GM18511 (cell line): ENCODE data around the gene DDX10.

ENCODE experiments used
- ATAC-seq: cut with Tn5 transposase; IDR thresholded peaks from one replicate; pipeline ENCODE4 v1.9.1; 2021; ENCODE audit warnings: mild to moderate bottlenecking, moderate library complexity; ENCODE audit not compliant: unreplicated experiment

Gene DDX10

DNA sequence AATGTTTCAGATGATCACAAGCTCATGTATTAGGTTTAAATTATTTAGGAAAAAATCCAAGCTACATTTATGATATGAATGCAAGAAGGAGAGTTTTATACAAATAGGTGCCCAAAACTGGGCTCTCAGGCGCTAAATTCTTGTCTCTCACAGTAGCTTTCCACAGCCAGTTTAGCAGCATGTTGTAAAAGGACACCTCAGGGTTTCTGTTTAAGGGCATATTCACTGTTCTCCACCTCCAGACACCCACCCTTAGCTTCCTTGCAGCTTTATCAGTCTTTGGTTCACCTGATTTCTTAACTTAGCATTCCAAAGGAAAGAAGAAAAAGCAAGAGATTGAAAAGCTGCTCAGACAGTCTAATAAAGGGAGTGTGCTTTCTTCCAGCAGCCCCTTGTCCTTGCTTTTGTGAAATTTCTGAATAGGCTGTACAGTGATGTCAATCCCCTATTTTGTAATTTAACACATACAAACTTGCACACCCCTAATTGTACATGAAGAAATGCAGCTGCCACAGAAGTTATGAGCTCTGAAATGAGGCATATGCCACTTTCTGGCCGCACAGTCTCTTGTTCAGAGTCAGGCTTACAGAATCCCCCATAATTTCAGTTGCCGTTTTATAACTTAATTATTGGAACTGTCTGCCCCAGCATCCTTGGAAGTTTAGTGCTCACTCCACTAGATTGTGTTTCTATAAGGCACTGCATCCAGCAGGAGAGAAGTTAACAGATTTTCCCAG is 262.1 kb downstream of the DDX10 start:
- ATAC-seq: no peak

DNA sequence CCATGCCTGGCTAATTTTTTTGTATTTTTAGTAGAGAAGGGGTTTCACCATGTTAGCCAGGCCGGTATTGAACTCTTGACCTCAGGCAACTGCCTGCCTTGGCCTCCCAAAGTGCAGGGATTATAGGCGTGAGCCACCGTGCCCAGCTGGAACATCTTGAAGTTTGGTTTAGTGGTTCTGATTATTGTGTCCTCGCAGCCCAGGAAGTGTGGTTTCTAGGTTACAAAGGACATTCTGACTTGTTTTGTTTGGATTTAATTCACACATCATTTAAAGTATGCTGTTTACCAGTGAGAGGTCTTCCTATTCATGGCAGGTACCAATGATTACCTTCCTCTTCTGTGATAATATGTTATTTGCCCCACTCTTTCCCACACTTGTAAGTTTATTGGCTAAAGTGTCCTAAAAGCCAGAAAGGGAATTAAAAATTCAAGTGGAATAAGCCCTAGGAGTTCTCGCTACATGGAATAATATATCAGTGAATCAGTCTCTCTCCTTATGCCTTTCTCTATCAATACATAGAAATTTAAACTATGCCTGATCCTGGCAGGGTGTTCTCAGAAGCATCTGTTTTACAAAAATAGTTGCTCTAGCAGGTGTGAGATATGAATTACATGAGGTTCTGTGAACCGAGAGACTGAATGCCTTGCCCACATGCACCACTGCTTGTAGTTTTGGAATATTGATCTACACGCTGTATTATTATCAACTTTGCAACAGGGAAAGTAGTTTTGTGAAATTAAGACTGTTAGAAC is 263.1 kb downstream of the DDX10 start:
- ATAC-seq: no peak

DNA sequence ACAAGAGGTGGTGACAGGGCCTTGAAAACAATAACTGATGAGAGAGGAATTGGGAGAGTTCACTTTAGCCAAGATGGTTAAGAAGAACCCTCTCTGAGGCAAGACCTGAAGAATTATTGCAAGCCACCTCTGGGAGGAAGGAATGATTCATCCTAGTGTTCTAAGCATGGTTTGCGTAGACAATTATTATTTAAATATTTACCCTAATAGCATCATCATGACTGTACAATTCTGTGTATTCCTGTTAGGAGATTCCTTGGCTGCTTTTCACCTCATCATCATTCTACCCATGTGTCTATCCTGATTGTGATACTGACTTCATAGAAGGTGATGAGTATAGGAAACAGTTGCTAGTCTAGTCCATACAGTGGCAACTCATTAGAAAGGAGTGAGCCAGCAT is 264.4 kb downstream of the DDX10 start:
- ATAC-seq: no peak

DNA sequence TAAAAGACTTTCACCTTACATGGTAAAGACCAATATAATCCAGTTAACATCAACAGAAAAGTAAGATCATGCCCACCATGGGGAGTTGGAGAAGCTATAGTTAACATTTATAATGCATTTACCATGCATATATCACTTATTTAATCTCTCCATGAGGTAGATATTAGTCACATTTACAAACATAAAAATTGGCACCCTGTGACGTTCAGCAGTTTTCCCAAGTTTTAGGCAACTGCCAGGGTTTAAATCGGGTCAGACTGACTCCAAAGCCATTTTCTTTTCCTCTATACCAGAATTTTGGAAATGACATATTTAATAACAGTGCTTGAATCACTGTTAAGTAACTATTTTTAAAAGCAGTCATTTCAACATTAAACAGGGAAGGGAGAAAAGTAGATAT is 266.3 kb downstream of the DDX10 start:
- ATAC-seq: no peak

DNA sequence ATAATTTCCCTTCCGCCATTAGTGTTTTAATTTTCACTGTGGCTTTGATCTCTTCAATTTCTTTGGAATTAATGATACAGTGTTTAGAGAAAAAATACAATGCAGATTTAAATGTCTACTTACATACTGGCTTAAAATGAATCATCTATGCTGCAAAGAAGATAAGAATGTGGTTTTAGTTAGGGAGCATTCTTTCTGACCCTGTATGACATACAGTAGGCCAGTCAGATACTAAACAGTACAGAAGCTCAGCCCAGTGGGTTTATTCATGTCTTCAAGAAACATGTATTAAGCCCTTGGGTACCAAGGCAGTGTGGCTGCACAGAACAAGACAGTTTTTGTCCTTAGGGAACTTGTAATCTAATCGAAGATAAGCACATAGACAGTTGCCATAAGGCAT is 268.8 kb downstream of the DDX10 start:
- no peak for ATAC-seq

DNA sequence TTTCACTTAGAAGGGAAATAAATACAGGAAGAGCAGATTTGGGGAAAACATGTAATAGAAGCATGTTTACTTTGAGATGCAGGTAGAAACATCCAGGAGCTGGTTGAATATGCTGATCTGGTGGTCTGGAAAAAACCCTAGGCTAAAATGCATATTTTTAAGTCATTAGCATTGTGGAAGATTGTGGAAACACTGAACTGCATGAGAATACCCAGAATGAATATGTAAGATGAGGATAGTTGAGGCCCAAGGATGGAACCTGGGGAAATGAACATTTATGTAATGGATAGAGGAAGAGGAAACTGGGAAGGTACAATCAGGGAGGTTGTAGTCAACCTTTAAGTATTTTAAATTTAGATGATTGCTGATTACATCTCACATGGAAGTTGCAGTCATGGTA is 269.4 kb downstream of the DDX10 start:
- no peak for ATAC-seq

DNA sequence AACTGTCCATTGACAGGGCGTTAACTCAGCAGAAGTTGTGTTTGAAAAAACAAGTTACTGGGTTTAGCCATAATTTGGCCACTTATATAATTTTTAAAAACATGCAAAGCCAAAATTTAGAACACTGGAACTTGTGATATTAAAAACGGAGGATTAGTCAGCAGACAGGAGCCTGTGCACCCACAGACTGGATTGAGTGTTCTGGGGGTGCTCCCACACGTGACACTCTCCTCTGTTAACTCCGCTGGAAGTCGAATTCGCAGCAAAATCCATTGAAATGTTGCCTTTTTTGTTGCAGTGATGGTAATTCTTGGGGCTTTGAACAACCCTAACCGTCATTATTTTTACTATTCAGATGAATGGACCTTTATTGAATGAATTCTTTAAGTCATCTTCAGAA is 269.8 kb downstream of the DDX10 start:
- ATAC-seq: no peak

DNA sequence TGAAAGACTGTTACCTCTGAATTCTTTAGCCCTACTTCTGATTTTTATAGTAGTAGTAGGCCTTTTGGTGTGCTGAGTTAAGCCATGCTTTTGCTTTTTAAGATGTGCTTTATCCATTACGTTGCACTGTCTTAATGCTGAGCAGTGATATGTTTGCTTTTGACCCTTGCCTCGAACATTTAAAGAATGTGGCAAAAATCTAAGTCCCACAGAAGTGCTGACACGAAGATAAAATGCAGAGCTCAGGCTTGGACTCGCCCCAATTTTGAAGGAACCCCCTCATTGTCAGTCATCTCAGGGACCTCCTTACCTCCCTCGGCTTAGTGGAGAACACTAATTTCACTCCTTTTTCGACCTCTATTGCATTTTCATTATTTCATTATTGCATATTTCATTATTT is 272.9 kb downstream of the DDX10 start:
- no peak for ATAC-seq

DNA sequence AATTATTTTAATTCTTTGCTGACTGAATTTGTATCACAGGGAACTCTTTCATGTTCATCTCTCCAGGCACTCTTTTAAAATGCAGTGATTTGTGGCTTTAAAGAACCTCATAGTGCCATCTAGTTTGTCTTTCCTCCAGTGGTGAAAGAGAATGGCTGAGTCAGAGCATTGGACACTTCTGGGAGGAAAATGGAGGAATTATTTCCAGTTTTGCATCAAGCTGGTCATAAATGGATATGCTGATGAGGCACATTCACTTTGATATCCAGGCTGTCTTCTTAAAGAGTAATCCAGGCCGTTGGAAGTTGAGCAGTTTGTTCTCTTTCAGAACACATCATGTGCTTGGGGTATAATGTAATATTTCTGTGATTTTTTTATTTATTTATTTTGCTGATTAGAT is 273.7 kb downstream of the DDX10 start:
- ATAC-seq: no peak

DNA sequence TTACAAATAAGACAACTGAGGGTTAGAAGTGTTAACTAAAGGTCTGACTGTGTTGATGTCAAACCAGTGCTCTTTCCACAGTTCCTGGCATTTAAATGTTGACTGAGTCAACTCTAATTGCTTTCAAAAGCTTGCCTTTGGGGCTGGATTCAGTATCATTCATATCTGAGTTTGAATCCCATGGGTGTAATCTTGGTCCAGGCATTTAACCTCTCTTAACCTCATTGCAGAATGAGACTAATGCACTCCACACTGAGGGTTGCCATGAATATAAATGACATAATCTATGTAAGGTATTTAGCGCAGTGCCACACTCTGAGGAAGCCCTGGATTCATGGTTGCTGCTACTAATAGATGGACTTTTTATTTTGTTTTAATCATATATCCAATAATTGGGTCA is 274.3 kb downstream of the DDX10 start:
- no peak for ATAC-seq

DNA sequence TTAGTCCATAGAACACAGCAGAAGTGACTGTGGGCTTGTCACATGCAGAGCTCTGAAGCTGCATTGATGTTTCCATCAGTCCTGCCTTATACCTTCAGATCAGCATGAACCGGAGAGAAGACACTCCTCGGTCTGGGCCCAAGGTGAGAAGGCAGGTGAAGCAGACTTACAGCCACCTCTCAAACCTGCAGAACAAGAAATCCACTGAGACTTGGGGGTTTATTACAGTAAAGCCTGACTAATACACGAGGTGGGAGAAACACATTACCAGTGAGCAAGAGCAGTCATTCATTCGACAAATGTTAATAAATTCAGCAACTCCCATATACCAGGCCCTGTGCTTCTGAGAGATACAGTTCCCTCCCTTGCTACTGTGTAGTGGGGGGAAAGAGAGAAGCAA is 279.0 kb downstream of the DDX10 start:
- ATAC-seq: no peak

DNA sequence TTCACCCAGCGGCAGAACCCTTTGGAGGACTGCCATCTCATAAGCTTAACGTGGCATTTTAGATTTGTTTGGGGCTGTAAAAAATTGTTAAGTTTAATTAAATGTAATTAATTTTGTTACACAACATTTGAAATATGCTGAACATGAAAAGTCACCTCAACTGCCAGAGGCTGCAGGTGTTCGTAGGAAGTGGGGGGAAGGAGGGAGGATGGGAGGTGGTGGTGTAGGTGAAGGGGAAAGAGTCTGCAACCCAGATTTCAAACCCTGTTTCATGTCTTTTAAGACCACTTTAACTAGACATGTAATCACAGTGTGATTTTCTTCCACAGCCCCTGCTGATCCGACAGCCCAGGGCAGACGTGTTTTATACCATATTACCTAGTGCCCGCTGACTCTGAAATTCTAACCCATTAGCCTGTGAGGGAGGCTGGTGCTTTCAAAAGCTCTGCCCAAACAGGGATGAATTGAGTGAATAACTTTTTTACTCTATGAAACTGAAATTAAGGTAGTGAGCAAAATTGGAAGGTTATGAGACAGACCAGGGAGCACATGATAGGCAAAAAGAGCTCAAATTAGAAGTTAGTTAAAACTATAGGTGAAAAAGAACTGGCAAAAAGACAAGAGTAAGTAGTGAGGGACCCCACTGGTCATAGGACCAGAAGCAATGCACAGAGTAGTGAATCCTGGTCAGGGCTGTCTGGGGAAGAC is 279.8 kb downstream of the DDX10 start:
- no peak for ATAC-seq

DNA sequence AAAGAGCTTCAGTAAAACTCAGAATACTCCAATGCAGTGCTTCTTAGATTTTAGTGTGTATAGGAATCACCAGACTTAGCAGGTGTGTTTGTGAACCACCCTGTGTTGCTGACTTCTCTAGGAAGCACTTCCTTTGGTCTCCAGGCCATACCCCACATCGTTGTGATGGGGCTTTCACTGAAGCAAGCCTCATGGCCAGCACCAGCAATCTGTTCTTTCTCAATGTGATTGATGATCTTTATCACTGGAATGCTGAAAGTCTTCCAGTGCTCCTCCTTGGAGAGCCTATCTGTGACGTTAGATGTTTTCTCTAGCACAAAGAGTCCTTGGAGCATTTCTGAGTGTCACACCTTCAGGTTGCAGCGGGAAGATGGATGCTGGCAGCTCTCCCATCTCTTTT is 280.5 kb downstream of the DDX10 start:
- no peak for ATAC-seq

DNA sequence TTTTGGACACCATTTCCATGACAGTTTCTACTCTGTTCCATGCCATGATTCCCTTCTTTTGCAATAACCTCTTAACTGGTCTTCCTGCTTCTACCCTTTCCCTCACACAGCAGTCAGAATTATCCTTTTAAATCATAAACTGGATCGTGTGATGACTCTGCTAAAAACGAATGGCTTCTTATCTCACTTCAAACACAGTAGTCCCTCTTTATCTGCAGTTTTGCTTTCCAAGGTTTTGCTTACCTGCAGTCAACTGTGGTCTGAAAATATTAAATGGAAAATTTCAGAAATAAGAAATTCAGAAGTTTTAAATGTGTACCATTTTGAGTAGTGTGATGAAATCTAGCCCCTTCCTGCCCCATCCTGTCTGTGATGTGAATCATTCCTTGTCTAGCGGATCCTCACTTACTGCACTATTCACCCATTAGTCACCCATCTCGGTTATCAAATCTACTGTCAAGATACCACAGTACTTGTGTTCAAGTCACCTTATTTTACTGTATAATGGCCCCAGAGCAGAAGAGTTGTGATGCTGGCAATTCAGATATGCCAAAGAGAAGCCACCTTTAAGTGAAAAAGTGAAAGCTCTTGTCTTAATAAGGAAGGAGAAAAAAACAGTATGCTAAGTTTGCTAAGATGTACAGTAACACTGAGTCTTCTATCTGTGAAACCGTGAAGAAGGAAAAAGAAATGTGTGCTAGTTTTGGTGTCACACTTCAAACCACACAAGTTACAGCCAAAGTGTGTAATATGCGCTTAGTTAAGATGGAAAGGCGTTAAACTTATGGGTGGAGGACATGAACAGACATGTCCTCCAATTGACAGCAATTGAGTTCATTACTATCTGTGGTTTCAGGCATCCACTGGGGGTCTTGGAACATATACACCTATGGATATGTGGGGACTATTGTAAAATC is 283.0 kb downstream of the DDX10 start:
- no peak for ATAC-seq

DNA sequence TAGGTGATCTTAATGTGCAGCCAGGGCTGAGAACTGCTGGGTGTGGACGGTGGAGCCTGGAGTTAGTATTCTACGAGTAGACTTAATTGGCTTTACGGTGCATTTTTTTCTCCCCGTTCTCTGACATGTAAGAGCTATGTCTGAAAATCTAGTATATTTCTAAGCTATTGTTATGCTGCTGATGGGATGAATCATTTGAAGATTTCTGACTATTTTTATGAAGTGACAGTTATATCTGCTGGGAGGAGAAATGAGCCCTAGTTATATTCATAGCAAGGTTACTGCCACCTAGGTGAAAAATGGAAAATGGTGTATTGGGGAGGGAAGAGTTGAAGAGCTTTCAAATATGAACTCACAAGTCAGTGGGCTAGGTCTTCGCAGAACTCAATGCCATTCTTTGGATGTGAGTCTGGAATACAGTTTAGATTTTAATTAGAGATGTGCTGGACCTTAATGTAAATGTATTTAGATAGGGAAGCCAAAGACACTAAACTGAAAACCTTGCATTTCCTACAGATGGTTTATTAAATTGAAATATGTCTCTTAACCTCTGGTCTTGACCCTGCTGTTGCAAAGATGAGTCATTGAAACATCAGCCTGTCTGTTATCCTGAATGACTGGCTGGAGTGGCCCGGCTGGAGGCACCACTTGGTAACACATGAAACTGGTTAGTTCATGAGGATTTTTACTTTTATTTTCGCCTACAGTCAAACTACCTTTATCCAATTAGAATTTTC is 293.7 kb downstream of the DDX10 start:
- peak; percentile 76 for ATAC-seq

DNA sequence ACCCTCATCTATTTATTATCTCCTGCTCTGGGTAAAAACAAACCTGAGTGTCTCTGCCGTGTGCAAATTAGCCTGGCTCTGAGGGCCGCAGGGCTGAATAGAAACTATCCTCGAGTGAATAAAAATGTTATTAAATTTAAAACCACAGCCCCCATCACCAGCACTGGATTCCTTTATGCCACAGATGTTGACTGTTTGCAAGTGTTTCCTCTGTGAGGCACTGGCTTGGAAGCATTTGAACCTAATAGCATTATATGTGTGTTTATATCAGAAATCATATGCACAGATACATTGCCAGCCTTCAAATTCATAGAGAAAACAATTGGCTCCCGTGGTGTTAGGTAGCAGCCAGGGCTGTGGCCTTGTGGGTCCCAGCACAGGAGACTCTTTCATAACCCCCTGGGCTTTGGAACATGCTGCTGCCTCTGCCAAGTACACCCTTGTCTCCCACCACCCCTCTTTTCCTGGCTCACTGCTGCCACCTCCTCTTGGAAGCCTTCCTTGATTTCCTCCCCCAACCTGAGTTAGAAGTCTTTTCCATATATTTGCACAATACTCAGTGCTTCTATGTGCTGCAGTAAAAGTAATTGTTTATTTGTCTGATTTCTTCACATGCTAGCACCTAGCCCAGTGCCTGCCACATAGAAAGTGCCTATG is 294.4 kb downstream of the DDX10 start:
- no peak for ATAC-seq

DNA sequence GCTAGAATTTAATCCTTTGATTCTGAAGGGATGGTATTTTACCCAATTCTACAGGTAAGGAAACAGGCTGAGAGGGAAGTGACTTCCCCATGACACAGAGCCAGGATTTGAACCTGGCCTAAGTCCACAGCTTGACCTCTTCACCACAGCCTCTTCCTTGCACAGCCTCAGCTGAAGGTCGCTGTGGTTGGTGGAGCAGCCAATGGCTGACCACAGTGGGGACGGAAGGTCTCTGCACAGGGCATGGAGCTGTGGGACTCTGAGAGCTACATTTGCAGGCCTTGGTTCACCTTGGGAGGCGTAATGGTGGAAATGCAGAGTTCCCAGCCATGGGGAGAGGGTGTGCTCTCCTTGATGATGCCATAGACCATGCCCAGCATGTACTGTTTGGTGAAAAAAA is 295.0 kb downstream of the DDX10 start:
- no peak for ATAC-seq

DNA sequence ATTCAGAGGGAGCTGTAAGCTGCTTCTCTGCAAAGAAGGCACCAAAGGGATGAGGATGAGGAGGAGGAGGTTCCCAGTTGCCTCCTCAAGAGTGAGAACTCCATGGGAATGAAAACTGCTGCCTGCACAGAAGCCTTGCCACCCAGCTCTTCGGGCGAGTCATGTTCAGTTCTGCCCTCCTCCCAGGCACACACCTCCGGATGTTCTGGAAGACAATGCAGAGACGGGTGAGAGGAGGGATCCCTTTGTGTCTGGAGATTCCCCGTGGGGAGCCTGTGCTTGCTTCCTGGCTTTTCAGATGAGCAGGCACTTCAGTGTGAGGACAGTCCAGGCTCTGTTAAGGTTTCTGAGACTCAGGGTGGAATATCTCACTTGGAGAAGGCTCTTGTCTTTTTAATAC is 295.6 kb downstream of the DDX10 start:
- ATAC-seq: no peak

DNA sequence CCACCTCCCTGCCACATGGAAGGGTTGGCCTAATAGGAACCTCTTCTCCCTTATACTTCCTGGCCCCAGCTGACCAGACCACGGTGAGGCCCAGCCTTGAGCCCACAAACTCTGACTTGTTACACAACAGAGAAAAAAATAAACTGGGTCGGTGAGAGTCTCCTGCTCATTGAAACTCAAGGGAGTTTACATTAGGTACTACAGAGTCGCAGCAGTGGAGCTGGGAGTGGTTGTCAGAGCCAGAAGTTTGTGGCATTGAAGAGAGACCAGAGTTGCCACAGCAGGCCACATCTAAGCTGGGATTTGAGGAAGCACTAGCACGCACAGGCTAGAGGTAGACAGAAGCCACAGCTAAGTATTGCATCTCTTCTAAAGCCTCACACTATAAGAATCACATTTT is 296.2 kb downstream of the DDX10 start:
- ATAC-seq: no peak

DNA sequence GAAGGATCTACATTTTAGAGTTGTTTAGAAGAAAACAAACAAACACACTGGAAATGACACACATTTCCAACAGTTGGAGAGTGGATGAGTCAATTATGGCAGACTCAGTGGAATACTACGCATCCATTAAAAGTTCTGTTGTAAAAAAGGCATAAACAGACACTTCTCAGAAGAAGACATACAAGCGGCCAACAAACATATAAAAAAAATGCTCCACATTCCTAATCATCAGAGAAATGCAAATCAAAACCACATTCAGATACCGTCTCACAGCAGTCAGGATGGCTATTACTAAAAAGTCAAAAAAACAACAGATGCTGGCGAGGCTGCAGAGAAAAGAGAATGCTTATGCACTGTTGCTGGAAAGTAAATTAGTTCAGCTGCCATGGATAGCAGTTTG is 298.2 kb downstream of the DDX10 start:
- no peak for ATAC-seq
